Nephron (organoid): ENCODE measurements around the gene TBRG4.

Experiments used
- H3K27ac Mint-ChIP-seq, 3 experiments: 2 replicates each; pipeline ENCODE4 v1.8.0; 2020; ENCODE audit warnings: mixed read lengths in 3 of 3, mild to moderate bottlenecking in 2 of 3, moderate library complexity in 1 of 3
- H3K27me3 Mint-ChIP-seq: 2 replicates; pipeline ENCODE4 v1.8.0; 2021; ENCODE audit warnings: low read depth, mild to moderate bottlenecking, moderate library complexity, mixed read lengths
- H3K36me3 Mint-ChIP-seq: 2 replicates; pipeline ENCODE4 v1.8.0; 2020; ENCODE audit warnings: low read depth, mixed read lengths
- H3K4me1 Mint-ChIP-seq: 2 replicates; pipeline ENCODE4 v1.8.0; 2020; ENCODE audit warnings: mixed read lengths
- H3K4me3 Mint-ChIP-seq, 3 experiments: 2 replicates each; pipeline ENCODE4 v1.8.0; 2020; ENCODE audit warnings: mild to moderate bottlenecking in 3 of 3, mixed read lengths in 3 of 3, moderate library complexity in 2 of 3
- H3K9me3 Mint-ChIP-seq: 2 replicates; pipeline ENCODE4 v1.8.0; 2020; ENCODE audit warnings: mixed read lengths
- TF ChIP-seq, protein P1 (sequence below), 3 experiments: fragments of 200-600 bp; sonication (generic); IDR thresholded peaks; one replicate each; pipeline ENCODE4 v1.5.0; 2021; ENCODE audit warnings: antibody characterized with exemption in 3 of 3; ENCODE audit not compliant: unreplicated experiment in 3 of 3

The TBRG4 gene

DNA sequence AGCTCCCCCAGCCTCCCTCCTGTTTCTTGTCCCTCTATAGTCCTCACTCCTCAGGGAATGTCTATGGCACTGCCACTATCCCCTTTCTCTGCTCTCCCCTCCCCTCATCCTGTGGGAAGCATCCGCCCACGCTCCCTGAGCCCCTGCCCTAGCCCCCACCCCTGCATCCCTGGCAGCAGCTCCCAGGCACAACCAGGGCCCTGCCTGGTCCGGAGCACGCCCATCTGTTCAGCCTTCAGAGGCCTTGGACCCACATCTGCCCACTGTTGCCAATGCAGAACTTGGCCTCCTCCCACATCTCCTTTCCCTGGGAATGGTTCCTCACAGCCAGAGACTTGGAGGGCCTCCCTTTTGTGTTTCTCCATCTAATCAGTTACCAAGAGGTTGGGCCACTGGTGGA lies 20.4 kb upstream of the TBRG4 start:
- TF ChIP-seq, protein P1, sequence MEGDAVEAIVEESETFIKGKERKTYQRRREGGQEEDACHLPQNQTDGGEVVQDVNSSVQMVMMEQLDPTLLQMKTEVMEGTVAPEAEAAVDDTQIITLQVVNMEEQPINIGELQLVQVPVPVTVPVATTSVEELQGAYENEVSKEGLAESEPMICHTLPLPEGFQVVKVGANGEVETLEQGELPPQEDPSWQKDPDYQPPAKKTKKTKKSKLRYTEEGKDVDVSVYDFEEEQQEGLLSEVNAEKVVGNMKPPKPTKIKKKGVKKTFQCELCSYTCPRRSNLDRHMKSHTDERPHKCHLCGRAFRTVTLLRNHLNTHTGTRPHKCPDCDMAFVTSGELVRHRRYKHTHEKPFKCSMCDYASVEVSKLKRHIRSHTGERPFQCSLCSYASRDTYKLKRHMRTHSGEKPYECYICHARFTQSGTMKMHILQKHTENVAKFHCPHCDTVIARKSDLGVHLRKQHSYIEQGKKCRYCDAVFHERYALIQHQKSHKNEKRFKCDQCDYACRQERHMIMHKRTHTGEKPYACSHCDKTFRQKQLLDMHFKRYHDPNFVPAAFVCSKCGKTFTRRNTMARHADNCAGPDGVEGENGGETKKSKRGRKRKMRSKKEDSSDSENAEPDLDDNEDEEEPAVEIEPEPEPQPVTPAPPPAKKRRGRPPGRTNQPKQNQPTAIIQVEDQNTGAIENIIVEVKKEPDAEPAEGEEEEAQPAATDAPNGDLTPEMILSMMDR (IDR thresholded peaks at IDR 0.05; ENCODE audit: unreplicated experiment in 3 of 3): no peak
- Mint-ChIP-seq H3K9me3 (no peaks in the 10 kb centered on the region), H3K36me3 (no peaks in the 10 kb centered on the region), H3K4me3 (no peak overlapping the region), H3K4me1 (no peaks in the 10 kb centered on the region), H3K27ac (no peak overlapping the region), H3K27me3 (peaks cover 8% of the 10 kb centered on the region)

DNA sequence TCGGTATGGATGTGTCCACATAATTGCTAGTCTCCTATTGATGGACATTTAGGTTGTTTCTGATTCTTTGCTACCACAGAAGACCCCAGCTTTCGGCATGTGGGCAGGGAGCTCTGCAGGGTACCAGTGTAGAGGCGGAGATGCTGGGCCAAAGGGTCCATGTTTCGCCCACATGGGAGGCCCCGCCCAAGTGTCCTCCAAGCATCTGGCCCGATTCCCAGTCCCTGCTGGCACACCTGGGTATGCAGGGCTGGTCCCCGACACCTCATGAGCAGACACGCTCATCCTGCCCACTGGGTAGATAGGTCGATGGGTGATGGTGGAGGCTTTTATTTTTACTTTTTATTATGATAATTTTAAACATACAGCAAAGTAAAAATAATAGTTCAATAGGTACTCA lies 19.4 kb upstream of the TBRG4 start:
- TF ChIP-seq, protein P1 (IDR thresholded peaks at IDR 0.05; ENCODE audit: unreplicated experiment in 3 of 3): no peak
- peaks cover 4% of the 10 kb centered on the region for H3K27me3 Mint-ChIP-seq
- no peaks in the 10 kb centered on the region for H3K4me1 Mint-ChIP-seq
- H3K9me3 Mint-ChIP-seq: no peaks in the 10 kb centered on the region
- H3K36me3 Mint-ChIP-seq: no peaks in the 10 kb centered on the region
- no peak overlapping the region for H3K27ac Mint-ChIP-seq
- H3K4me3 Mint-ChIP-seq: no peak overlapping the region

DNA sequence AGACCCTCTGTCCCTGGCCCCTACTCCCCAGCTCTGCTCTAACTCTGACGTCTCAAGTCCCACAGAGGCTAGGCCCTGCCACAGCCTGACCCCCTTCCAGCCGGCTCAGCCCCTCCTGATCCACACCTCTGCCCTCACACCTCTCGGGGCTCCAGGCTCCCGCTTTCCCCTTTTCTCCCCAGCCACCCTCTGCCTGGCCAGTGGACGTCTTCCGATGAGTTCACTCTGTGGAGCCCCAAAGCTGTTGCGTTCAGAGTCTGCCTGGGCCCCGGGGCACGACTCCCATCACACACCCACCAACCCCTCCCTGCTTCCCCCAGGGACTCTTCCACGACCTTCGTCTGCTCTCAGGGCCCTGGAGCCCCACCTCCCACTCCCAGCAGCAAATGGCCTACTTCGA lies 18.4 kb upstream of the TBRG4 start:
- TF ChIP-seq, protein P1 (IDR thresholded peaks at IDR 0.05; ENCODE audit: unreplicated experiment in 3 of 3): no peak
- no peaks in the 10 kb centered on the region for H3K9me3 Mint-ChIP-seq
- H3K4me3 Mint-ChIP-seq: no peak overlapping the region
- H3K36me3 Mint-ChIP-seq: no peaks in the 10 kb centered on the region
- peaks cover 4% of the 10 kb centered on the region for H3K27me3 Mint-ChIP-seq
- no peaks in the 10 kb centered on the region for H3K4me1 Mint-ChIP-seq
- H3K27ac Mint-ChIP-seq: no peak overlapping the region

DNA sequence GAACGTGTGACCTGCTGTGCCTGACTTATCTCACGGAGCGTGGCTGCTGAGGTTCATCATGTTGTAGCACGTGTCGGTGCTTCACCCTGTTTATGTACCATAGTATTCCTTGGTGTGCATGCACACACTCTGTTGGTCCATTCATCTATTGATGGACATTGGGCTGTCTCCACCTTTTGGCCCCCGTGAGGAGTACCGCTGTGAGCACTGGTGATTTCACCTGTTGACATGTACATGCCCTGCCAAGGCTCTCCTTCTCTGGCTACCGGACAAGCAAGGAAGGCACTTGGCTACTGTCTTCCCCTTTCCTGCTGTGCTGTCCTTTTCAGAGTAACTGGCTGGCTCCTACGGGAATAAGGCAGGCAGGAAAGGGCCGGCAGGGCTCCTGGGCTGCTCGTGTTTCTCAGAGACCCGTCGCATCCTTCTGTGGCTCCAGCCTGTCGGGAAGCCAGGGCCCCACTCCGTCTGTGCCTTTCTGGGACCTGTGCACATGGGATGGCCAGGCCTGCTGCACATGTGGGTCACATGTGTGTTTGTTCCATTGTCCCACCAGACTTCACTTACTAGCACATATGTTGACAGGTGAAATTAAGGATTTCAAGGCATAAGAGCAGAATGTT lies 17.8 kb upstream of the TBRG4 start:
- Mint-ChIP-seq H3K27me3 (peaks cover 4% of the 10 kb centered on the region), H3K4me3 (no peak overlapping the region), H3K9me3 (no peaks in the 10 kb centered on the region), H3K27ac (no peak overlapping the region), H3K36me3 (no peaks in the 10 kb centered on the region), H3K4me1 (no peaks in the 10 kb centered on the region)
- TF ChIP-seq, protein P1 (IDR thresholded peaks at IDR 0.05; ENCODE audit: unreplicated experiment in 3 of 3): no peak

DNA sequence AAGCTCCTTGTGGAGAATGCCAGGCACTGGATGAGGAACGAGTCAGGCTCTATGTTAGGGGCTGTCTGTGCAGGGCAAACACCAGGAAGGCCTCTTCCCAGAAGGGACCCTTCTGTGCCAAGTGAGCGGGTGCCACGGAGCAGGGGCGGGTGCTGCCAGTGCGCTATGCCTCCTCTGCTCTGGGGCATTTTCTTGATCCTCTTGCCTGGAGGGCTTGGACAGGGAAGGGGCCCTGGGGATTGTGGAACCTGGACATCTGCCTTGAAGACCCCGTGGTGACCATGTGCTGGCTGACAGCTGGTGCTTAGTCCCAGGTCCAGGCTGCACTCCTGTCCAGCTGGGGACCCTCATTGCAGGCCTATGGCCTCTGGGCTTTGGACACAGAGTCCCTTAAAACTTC lies 15.4 kb upstream of the TBRG4 start:
- no peaks in the 10 kb centered on the region for H3K36me3 Mint-ChIP-seq
- no peaks in the 10 kb centered on the region for H3K27me3 Mint-ChIP-seq
- no peak overlapping the region for H3K4me3 Mint-ChIP-seq
- H3K9me3 Mint-ChIP-seq: no peaks in the 10 kb centered on the region
- no peak overlapping the region for H3K27ac Mint-ChIP-seq
- TF ChIP-seq, protein P1 (IDR thresholded peaks at IDR 0.05; ENCODE audit: unreplicated experiment in 3 of 3): no peak
- no peaks in the 10 kb centered on the region for H3K4me1 Mint-ChIP-seq

DNA sequence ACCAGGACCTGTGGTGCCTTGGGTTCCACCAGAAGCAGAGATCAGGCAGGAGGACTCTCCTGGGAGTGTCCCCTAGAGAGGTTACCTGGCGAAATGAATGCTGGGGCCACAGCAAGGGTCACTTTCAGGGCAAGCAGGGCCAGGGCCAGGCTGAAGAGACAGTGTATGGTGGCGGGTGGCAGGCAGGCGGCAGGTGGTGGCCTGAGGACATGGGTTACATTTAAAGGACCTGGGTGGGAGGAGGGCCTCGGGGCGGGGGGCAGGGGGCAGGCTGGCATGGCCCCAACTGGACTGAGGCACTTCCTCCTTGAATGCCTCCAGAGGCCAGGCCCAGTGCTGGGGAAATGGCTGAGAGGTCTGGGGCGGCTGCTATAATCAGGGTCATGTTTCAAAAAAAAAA lies 14.7 kb upstream of the TBRG4 start:
- Mint-ChIP-seq H3K27me3 (no peaks in the 10 kb centered on the region), H3K36me3 (no peaks in the 10 kb centered on the region), H3K4me3 (no peak overlapping the region), H3K27ac (no peak overlapping the region), H3K4me1 (no peaks in the 10 kb centered on the region), H3K9me3 (no peaks in the 10 kb centered on the region)
- TF ChIP-seq, protein P1 (IDR thresholded peaks at IDR 0.05; ENCODE audit: unreplicated experiment in 3 of 3): no peak
